Activated CD4-positive, alpha-beta T cell treated with anti-CD3 and anti-CD28 coated beads, Interleukin-2, amount 50 U/mL, for 24 hours (primary cell): ENCODE results near the gene IRF6.

Experiments used
- DNase-seq, 2 donors: peaks; one replicate each; pipeline ENCODE4 v3.0.0-alpha.2; 2020; ENCODE audit warnings: low read depth in 1 of 2, low spot score in 1 of 2

IRF6 gene

DNA sequence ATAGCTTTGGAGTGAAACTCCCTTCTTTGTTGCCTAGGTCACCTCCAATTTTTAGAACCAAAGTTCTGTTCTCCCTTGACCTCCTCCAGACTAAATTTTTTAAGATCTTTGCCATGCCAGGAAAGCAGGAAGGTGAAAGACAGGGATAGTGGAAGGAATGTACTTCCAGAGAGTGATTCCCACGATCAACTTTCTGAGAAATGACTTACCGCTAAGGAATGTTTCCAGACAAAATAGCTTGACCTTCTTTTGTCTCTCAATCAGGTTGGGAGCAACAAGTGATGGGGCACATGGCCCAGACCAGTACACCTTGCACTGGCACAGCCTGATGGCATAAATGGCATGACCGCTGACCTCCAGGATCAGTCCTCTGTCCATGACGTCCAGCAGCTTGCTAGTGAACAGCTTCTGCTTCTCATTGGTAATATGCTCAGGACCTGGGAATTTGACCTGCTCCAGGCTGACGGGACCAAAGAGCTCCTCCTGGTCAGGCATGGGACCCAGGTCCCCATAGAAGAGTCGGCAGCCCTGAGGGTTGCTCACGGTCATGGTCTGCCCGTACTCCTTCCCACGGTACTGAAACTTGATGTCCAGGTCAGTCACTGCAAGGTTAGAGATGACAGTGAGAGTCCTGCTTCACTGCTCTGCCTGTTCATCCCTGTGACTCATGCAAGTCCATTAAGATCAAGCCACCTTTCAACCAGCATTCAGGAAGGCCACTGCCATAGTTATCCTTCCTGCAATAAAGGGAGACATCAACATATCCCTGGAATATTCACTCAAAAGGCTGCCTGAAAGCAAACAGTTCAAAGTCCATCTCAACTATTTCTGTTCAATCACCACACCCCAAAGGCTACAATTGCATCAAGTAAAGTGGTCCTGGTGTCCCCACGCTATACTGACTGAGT, 15.4 kb downstream of the IRF6 start:
- DNase-seq, result no peak

DNA sequence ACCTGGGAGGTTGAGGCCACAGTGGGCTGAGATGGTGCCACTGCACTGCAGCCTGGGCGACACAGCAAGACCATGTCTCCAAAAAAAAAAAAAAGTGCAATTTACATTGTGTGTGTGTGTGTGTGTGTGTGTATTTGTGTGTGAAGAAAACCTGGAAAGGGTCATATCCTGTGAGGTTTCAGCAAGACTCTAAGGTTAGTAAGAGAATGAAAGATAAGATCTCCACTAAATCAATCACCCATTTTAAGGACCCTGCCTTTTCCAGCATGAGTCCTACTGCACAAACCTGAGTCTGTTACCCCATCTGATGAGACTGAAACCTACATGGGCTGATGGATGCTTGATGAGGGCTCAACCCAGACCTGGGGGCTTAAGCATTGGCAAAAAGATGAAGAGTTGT, 16.7 kb downstream of the IRF6 start:
- DNase-seq, result no peak

DNA sequence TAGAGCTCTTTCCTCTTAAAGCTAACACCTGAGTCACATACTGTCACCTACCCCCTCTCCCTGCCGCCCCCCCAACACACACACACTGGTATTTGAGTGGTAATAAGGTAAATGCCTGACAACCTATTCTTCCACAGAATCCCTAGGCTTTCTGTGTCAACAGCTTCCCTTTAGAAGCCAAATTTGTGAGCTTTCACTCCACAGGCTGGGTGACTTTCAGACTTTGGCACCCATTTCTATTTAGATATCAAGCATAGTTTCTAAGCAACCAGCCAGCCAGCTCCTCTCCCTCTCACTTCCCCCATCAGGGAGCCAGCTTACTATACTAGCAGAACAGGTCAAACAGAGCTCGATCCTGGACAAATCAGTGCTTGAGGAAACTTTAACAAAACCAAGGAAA, 18.4 kb downstream of the IRF6 start:
- no peak for DNase-seq

DNA sequence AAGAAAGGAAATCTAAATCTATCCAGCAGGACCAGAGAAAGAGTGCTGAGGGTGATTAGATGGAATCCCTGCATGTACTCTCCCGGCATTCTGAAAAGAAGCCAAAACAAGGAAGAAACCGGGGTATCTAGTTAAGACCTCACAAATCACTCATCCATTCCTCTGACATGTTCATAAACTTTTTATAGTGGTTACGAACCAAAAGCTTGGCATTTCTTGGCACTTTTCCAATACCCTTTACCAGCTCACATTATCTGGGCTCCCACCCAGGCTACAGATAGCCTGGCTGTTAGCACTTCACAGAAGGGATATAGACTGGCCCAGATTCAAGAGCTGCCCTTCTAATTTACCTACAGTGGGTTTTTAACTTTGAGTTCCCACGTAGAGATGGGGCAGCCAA, 19.8 kb downstream of the IRF6 start:
- no peak for DNase-seq

DNA sequence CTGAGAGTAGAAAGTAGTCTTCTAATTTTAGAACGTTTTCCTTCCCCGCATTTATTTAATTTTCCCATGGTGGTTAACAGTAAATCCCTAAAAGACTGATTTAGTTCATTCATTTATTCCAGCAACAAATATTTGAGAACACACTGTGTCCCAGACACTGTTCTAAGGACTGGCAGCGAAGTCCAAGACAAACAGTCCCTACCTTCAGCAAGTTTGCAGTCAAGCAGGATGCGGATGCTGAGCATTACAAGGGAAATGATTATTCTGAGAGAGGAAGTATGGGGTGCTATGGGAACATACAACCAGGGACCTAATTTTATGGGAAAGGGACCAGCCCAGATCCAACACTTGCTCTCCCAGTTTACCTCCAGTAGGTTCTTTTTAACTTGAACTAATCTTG, 20.4 kb downstream of the IRF6 start:
- DNase-seq, result no peak

DNA sequence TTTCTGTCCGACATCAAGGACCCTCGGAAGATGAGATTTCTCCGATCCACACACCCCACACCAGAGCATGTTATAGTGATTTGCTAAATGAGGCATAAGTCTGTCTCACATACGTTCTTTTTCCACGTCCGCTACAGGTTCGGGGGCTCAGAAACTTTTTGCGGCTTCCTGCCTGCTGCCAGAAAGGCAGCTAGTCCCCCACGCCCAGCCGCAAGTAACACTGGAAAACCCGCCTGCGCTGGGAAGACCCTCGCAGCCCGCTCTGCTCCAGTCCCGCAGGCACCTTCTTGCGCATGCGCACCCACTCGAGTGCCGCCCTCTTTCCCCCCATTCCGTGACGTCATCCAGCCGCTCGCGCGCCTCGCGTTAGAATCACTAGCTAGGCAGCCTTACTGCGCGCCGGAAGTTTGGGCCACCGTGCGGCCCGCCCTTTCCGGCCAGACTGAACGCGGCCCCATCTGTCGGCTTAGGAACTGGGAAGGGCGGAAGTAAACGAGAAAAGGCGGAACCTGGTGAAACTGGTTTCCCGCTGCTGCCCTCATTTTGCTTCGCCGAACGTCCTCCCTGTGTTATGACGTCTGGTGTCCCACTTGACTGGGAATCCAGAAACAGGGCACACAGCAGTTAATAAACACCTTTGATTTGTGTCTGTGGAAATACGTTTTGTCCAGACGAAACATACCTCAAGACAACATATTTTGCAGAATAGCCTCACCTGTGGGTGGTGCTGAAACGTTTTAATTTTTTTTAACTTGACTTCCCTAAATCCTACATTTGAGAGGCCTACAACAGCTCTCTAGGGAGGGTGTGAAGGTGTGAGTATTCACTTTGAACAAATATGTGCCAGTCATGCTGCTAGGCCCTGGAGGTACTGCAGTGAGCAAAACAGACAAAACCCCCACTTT, 21.4 kb downstream of the IRF6 start, which contains the start of gene C1orf74:
Gene C1orf74 (minus strand): TSS at position 295 of the 905 bp plus-strand sequence. CDS start 925 bp downstream, outside the sequence.
- DNase-seq, result peak; percentile 100

DNA sequence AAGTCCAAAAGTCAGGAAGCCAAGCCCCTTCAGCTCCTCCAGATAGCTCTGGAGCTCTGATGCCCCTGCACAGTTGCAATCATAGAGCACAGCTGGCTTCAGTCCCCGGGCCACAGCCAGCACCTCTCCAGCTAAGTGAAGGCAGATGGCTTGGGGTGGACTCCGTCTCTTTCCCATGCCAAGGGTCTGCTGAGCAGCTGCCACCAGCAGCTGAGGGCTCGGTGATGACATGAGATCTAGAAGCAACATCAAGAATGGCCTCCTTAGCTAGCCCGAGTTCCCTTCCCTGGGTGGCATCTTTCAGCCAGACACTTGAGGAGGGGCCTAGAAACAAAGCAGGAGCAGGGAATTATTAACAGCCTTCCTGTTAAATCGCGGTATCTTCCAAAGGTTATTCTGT, 22.6 kb downstream of the IRF6 start:
- no peak for DNase-seq

DNA sequence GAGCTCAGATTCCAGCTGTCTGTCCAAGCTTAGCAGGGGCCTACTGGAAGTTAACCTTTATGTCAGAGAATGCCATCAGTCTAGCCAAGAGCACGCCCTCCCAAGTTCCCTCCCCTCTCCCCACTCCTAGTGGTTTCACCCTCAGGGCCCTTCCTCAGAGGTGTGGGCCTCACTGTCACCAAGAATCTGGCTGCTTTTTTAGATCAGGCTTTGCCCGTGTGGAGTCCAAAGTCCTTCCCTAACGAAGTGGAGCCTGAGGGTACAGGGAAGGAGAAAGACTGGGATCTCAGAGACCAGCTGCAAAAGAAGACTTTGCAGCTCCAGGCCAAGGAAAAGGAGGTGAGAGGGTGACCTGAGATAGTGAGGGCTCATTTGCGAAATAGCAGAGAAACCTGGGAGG, 25.7 kb downstream of the IRF6 start:
- no peak for DNase-seq

DNA sequence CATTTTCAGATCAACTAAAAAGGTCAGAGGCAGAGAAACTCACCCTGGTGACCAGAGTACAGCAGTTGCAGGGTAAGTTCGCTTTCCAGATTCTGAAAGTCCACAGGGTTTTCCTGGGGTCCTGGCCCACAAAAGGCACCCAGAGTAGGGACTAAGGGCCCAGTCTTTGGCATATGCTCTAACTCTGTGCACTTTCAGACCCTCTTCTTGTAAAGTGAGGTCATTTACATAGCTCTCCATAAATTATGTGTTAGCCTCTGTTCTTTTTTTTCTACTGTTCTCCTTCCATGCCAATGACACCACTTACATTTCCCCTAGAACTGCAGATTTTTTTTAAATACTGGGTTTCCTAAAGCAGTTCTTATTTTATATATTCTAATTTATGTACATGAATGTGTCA, 27.8 kb downstream of the IRF6 start:
- no peak for DNase-seq

DNA sequence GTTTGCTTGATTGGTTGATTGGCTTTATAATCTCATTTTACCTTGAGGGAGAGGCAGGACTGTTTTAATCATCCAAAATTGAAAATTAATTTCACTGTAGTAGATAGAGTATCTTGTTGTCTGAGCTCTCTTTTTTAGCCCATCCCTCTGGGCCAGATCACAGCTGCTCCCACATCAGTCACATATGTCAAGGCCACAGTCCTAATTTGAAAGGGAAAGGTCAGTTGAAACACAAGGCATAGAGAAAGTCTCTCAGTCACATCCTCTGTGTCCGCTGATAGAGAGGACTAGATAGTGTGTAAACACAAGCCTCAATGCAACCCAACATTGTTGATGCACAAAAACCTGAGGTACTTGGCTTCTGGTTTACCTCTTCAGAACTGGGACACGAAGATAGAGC, 28.4 kb downstream of the IRF6 start:
- no peak for DNase-seq

DNA sequence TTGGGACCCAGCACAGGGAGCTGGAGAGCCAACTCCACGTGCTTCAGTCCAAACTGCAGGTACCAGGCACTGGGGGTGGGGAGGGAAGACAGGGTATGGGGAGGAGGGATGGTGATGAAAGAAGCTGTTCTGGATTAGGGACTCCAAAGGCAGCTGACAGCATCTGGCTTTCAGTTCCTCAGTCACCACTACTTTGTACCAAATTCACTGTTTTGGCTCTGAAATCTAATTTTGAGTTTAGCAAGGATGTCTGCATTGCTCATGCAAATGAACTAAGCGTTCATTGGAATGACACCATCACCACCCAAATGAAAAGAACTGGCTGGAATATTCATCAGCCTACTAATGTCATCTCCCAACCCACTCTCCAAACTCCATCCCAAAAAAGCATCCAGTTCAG, 30.3 kb downstream of the IRF6 start:
- no peak for DNase-seq

DNA sequence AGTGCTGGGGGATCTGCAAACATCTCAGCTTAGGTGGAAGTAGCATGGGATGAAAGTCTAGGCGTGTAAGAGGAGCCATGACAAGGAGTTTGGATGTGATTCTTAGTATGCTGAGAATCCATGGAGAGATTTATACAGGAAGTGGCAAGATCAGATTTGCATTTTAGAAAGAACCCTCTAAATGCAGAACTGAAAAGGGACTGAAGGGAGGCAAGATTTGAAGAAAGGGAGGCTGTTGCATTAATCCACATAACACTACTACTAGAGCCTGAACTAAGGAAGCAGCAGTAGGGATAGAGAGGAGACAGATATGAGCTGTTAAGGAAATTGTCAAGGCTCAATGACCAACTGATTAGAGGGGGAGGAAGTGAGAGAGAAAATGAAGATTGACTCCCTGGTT, 31.4 kb downstream of the IRF6 start:
- no peak for DNase-seq

DNA sequence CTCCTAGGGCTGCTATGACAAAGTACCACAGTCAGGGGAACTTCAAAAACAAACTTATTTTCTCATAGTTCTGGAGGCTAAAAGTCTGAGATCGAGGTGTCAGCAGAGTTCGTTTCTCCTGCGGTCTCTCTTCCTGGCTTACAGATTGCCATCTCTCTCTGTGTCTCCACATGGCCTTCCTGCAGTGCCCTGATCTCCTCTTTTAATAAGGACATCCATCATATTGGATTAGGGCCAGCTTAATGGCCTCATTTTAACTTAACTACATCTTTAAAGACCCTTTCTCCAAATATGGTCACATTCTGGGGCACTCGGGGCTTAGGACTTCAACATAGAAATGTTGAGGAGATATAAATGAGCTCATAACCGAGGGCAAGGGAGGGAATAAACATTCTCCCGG, 33.8 kb downstream of the IRF6 start:
- no peak for DNase-seq

DNA sequence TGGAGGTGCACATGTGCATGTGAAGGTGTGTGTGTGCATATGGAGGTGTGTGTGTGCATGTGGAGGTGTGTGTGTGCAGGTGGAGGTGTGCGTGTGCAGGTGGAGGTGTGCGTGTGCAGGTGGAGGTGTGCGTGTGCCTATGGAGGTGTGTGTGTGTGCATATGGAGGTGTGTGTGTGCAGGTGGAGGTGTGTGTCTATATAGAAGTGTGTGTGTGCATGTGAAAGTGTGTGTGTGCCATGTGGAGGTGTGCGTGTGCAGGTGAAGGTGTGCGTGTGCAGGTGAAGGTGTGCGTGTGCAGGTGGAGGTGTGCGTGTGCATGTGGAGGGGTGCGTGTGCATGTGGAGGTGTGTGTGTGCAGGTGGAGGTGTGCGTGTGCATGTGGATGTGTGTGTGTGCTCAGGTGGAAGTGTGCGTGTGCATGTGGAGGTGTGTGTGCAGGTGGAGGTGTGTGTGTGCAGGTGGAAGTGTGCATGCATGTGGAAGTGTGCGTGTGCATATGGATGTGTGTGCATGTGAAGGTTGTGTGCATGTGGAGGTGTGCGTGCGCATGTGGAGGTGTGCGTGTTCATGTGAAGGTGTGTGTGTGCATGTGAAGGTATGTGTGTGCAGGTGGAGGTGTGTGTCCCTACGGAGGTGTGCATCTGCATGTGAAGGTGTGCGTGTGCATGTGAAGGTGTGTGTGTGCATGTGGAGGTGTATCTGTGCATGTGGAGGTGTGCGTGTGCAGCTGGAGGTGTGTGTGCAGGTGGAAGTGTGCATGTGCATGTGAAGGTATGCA, 35.1 kb downstream of the IRF6 start:
- no peak for DNase-seq

DNA sequence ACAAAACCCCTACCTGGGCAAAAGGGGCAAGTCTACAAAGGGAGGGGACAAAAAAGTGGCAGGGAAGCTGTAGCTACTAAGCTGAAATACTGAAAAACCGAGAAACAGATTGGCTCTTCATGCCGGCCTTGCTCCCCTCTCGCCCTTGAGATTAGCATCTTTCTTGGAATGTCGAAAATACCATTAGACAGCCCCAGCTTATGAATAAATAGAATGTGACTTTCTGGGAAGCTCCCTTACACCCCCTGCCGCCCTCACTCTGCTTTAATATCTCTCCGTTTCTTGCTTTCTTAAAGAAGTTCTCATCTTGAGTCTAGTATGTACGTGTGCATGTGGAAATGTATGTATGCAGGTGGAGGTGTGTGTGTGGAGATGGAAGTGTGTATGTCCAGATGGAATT, 36.0 kb downstream of the IRF6 start:
- DNase-seq, result no peak

DNA sequence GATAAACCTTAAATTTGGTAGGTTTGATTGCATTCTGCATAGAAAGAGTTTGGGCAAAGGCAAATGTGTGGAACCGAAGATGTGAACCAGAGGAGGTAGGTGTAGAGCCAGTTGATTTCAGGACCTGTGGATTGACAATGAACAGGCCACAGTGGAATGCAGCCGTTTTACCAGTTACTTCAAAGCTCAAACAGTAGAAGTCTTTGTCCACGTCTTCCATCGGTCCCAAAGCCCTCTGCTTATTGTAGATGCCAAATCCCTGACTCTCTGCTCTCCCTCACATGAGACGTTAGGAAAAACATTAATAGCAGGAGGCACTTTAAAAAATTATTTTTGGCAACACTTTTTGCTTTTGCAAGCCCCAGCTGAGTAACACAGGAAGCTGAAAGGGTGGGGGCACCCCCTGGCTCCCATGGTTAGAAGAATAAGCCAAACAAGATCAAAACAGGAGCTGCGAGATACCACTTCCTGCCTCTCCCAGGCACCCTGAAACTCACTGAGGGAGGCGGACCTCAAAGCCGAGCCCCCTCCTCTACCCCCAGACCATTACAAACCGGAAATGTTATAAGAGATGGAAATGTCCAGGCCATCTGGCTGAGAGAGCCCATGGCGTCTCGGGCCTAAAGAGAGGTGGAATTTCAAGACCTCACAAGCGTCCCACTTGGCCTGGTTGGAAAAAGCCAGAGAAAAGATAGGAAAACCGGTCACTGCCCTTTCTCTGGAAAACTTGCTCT, 36.6 kb downstream of the IRF6 start:
- DNase-seq, result peak in 1 of 2 donors; percentile 71

DNA sequence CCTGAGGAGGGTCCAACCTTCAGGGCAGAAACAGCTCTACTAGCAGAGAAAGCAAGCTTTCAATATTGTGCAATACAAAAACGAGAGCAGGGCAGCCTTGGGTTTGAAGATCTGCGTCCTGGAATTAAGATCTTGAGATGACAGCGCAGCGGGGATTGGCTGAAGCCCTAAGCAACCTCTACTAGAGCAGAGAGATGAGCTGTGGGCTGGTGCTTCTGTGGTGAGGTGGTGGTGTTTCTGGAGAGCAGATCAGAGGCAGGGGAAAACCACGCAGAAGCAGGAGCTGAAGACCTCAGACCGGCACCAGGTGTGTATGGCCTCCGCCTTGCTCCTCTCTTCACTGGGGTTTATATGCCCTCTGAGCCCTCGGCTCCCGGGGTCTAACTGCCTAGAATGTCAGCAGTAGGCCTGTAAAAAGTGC, 37.6 kb downstream of the IRF6 start:
- DNase-seq, result peak; percentile 46 to 81

DNA sequence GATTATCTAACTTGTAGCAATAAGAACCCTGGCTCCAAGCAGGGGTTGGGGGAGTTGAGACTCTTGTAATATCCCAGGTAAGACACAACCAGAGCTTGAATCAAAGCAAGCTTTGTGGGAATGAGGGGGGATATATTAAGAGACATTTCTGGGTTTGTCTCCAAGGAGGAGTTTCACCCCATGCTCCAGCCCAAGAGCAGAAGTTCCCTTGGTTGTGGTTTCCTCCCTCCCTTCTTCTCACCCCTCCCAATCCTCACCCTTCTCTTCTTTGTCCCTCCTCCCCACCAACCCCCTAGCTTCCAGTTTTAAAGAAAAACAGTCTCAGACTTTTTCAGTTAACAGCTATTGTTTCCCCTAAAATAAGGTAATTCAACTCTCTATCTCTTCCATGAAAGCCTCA, 38.2 kb downstream of the IRF6 start:
- no peak for DNase-seq

DNA sequence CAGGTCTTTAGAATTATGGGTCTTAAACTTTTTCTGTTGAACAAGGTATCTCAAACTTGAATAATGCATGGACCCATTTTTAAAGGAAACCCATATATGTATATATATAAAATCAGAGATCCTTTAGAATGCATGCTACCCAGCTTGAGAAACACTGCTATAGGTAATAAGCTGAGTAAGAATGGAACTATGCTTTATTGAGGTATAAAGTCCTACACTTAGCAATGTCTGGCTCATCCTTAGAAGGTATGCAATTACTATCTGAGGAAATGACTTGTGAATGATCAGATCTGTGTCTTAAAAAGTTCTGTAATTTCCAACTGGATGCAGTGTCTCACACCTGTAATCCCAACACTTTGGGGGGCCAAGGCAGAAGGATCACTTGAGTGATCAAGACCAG, 38.8 kb downstream of the IRF6 start:
- no peak for DNase-seq

DNA sequence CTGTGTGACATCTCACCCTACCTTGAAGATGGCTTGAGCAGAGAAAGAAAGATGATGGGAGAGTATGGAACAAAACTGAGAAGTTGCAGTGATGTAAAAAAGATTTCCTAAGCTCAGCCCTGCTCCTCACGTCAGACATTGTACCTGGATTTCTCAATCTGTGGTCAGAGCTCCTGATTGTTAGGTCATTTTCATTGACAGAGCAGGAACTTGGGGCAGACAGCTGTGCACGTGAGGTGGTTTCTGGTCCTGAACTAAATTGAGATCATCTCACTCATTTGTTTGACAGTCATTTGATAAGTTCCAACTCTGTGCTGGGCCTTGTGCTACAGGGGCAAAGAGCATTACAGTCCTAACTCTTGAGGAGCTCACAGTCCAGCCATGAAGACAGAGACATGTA, 39.9 kb downstream of the IRF6 start:
- no peak for DNase-seq
